ENCODE data around the gene CAV3. TPM values are rescaled to one million over a fixed set of nuclear protein-coding genes. Genes with fewer than 3 reads are reported as not detected.

Gene CAV3
- total RNA-seq, 1 experiment from 2014 or later: 0.24 TPM

GRCh38 chr3:8727605-8728512 lies 5.7 kb upstream of the CAV3 start:
- Histone ChIP-seq H3K27me3 (ENCODE audit: insufficient read depth, low read depth) (no peaks in the 10 kb centered on the region), H3K4me3 (no peak overlapping the region), H3K4me1 (replicated peaks; ENCODE audit: insufficient read depth) (peaks cover 30% of the 10 kb centered on the region), H2AFZ (no peak overlapping the region), H3F3A (ENCODE audit: insufficient read depth, low read depth) (peaks cover 14% of the 10 kb centered on the region; the same call in 1 of the 2 replicates), H3K9me2 (ENCODE audit: insufficient read depth) (no peaks in the 10 kb centered on the region), H4K20me1 (ENCODE audit: insufficient read depth) (no peaks in the 10 kb centered on the region), H3K36me3 (ENCODE audit: low read depth) (no peaks in the 10 kb centered on the region), H3K27ac (no peak overlapping the region), H3K4me2 (no peak overlapping the region), H3K79me2 (ENCODE audit: low read depth) (no peaks in the 10 kb centered on the region), H3K9me3 (ENCODE audit: insufficient read depth, low read depth) (no peaks in the 10 kb centered on the region)
- POLR2A ChIA-PET (ENCODE audit: unreplicated experiment): interaction anchor here (1.5 kb wide), 1 partner anchor 13 kb away, joined by 10 read pairs; no protein-coding TSS in a partner anchor
- intact Hi-C loops (cut with micrococcal nuclease; ENCODE audit: unreplicated experiment): no loop called here
- BruUV-seq (replicated peaks): no TSS peak
- TF ChIP-seq EZH2 (IDR thresholded peaks at IDR 0.05; ENCODE audit: low read depth): no peak
- no peak for DNase-seq
- CTCF ChIA-PET: no interaction called here

GRCh38 chr3:8729479-8729878 lies 4.1 kb upstream of the CAV3 start:
- Histone ChIP-seq H3K36me3 (ENCODE audit: low read depth) (no peaks in the 10 kb centered on the region), H3F3A (ENCODE audit: insufficient read depth, low read depth) (peaks cover 9% of the 10 kb centered on the region; the same call in 1 of the 2 replicates), H3K9me3 (ENCODE audit: insufficient read depth, low read depth) (no peaks in the 10 kb centered on the region), H3K4me2 (no peak overlapping the region), H3K27ac (no peak overlapping the region), H3K4me3 (no peak overlapping the region), H3K9me2 (ENCODE audit: insufficient read depth) (no peaks in the 10 kb centered on the region), H4K20me1 (ENCODE audit: insufficient read depth) (no peaks in the 10 kb centered on the region), H3K4me1 (replicated peaks; ENCODE audit: insufficient read depth) (peaks cover 35% of the 10 kb centered on the region), H3K27me3 (ENCODE audit: insufficient read depth, low read depth) (no peaks in the 10 kb centered on the region), H3K79me2 (ENCODE audit: low read depth) (no peaks in the 10 kb centered on the region), H2AFZ (no peak overlapping the region)
- ChIA-PET POLR2A (ENCODE audit: unreplicated experiment) (interaction anchor here (1.5 kb wide), 1 partner anchor 12 kb away, joined by 10 read pairs; no protein-coding TSS in a partner anchor), CTCF (no interaction called here)
- no peak for TF ChIP-seq CTCF (conservative IDR thresholded peaks at IDR 0.05)
- no peak for TF ChIP-seq EZH2 (IDR thresholded peaks at IDR 0.05; ENCODE audit: low read depth)
- intact Hi-C loops (cut with micrococcal nuclease; ENCODE audit: unreplicated experiment): no loop called here
- DNase-seq: no peak
- no TSS peak for BruUV-seq (replicated peaks)

- DNase-seq: no peak
- Histone ChIP-seq H3F3A (ENCODE audit: insufficient read depth, low read depth) (no peaks in the 10 kb centered on the region), H2AFZ (no peak overlapping the region), H3K9me3 (ENCODE audit: insufficient read depth, low read depth) (no peaks in the 10 kb centered on the region), H3K4me1 (replicated peaks; ENCODE audit: insufficient read depth) (peaks cover 30% of the 10 kb centered on the region), H3K4me2 (no peak overlapping the region), H3K27ac (no peak overlapping the region), H3K27me3 (ENCODE audit: insufficient read depth, low read depth) (no peaks in the 10 kb centered on the region), H3K9me2 (ENCODE audit: insufficient read depth) (no peaks in the 10 kb centered on the region), H3K79me2 (ENCODE audit: low read depth) (no peaks in the 10 kb centered on the region), H3K36me3 (ENCODE audit: low read depth) (no peaks in the 10 kb centered on the region), H3K4me3 (no peak overlapping the region), H4K20me1 (ENCODE audit: insufficient read depth) (no peaks in the 10 kb centered on the region)
- ChIA-PET POLR2A (ENCODE audit: unreplicated experiment) (no interaction called here), CTCF (no interaction called here)
- intact Hi-C loops (cut with micrococcal nuclease; ENCODE audit: unreplicated experiment): no loop called here
- TF ChIP-seq CTCF (conservative IDR thresholded peaks at IDR 0.05) (no peak), EZH2 (IDR thresholded peaks at IDR 0.05; ENCODE audit: low read depth) (no peak)
- BruUV-seq (replicated peaks): no TSS peak
Measured at GRCh38 chr3:8730656-8731055, 2.9 kb upstream of the CAV3 start.
